ENCODE measurements around the gene NXPH3.
"Not testable (repeated sequence)": the region's sequence is repeated elsewhere in the genome, so short reads cannot be mapped to it uniquely, and the experiment has no call there.

The NXPH3 gene

GRCh38 chr17:49565948-49566491 lies 9.7 kb upstream of the NXPH3 start:
- DNase-seq (no peak), ATAC-seq (replicated peaks) (no peak)
- Mint-ChIP-seq H3K9me3 (no peaks in the 10 kb centered on the region), H3K4me3 (no peak overlapping the region), H3K27ac (no peak overlapping the region), H3K27me3 (peaks cover 4 to 33% of the 10 kb centered on the region in 2 donors), H3K4me1 (ENCODE audit: low read depth in 2 of 2) (peaks cover 14 to 16% of the 10 kb centered on the region in 2 donors), H3K36me3 (ENCODE audit: insufficient read depth) (peaks cover 17% of the 10 kb centered on the region)

GRCh38 chr17:49566668-49567071 lies 9.0 kb upstream of the NXPH3 start:
- no peak for DNase-seq
- Mint-ChIP-seq H3K4me1 (ENCODE audit: low read depth in 2 of 2) (peaks cover 14 to 17% of the 10 kb centered on the region in 2 donors), H3K27me3 (peaks cover 7 to 40% of the 10 kb centered on the region in 2 donors), H3K9me3 (no peaks in the 10 kb centered on the region), H3K36me3 (ENCODE audit: insufficient read depth) (peaks cover 17% of the 10 kb centered on the region), H3K4me3 (no peak overlapping the region), H3K27ac (no peak overlapping the region)
- ATAC-seq (replicated peaks) = no peak

DNA sequence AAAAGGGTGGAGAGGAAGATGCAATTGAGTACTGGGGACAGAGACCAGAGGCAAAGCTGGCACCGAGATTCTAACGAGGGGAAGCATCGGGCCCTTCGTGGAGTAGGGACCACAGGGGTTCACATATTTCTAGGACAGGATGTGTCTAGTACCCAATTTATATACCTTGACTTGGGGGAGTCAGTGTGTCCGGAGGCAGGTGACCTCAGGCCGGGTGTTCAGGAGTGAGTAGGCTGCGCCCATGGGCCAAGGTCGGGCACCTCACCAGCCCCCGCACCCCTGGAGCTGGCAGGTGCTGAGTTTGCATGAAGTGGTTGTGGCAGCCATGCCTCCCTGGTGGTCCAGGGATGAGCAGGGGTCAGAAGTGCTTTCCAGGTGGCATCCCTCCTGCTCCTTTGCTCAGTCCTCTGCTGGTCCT lies 8.6 kb upstream of the NXPH3 start:
- Mint-ChIP-seq H3K27me3 (peaks cover 7 to 44% of the 10 kb centered on the region in 2 donors), H3K4me1 (ENCODE audit: low read depth in 2 of 2) (peaks cover 14 to 17% of the 10 kb centered on the region in 2 donors), H3K9me3 (no peaks in the 10 kb centered on the region), H3K4me3 (no peak overlapping the region), H3K36me3 (ENCODE audit: insufficient read depth) (peaks cover 17% of the 10 kb centered on the region), H3K27ac (no peak overlapping the region)
- ATAC-seq (replicated peaks) (no peak), DNase-seq (no peak)

DNA sequence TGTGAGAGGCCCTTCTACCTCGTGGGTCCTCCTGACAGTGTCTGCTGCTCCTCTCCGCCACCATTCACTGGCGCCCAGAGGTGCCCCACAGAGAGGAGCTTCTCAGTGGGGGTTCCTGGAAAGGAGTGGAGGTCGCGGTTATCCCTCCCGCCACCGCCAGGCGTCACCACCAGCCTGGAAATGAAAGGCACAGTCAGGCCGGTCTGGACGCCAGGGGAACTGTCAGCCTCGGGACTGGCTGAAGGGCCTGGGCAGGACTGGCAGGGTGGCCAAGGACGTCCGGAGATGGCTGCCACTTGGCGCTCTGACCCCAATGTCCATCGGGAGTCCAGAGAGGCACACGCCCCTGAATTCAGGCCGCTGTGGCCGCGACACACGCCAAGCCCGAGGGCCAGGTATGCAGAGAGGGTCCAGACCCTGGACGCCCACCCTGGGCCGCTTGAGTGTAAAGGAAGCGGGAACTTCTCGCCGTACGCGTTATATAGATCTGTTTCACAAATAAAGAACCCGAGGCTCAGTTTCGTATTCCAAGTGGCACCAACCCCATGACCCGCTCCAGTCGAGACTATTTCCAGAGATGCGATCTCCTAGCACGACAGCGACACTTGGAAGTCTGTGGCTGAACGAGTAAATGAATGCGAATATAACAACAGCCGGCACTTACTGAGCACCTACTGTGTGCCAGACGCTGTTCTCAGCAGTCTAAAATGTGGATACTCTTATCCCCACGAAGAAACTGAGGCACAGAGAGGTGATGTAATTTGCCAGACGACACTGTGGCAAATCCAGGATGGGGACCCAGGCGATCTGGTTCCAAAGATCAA lies 7.6 kb upstream of the NXPH3 start:
- Mint-ChIP-seq H3K4me1 (ENCODE audit: low read depth in 2 of 2) (peaks cover 14 to 17% of the 10 kb centered on the region in 2 donors), H3K4me3 (peak overlapping the region; percentile 55 to 57), H3K9me3 (no peaks in the 10 kb centered on the region), H3K27me3 (peaks cover 11 to 54% of the 10 kb centered on the region in 2 donors), H3K36me3 (ENCODE audit: insufficient read depth) (peaks cover 17% of the 10 kb centered on the region), H3K27ac (no peak overlapping the region)
- peak; percentile 46 for ATAC-seq (replicated peaks)
- DNase-seq = peak; percentile 78 to 82 (median 80)

DNA sequence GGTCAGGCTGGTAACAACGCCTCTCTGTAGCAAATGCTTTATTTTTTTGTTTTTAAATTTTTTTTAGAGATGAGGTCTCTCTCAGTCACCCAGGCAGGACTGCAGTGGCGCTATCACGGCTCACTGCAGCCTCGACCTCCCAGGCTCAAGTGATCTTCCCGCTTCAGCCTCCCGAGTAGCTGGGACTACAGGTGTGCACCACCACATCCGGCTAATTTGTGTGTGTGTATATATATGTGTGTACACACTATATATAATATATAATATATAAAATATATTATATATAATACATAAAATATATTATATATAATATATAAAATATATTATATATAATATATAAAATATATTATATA lies 7.0 kb upstream of the NXPH3 start:
- peaks cover 17 to 60% of the 10 kb centered on the region in 2 donors for H3K27me3 Mint-ChIP-seq
- not testable (repeated sequence) for H3K4me3 Mint-ChIP-seq

GRCh38 chr17:49570540-49571242 lies 5.0 kb upstream of the NXPH3 start:
- peak overlapping the region; percentile 58 to 68 for H3K27ac Mint-ChIP-seq
- H3K9me3 Mint-ChIP-seq = no peaks in the 10 kb centered on the region
- peaks cover 21% of the 10 kb centered on the region for H3K36me3 Mint-ChIP-seq (ENCODE audit: insufficient read depth)
- no peak for DNase-seq
- H3K4me3 Mint-ChIP-seq = peak overlapping the region; percentile 90 to 93
- H3K4me1 Mint-ChIP-seq (ENCODE audit: low read depth in 2 of 2) = peaks cover 13 to 18% of the 10 kb centered on the region in 2 donors
- H3K27me3 Mint-ChIP-seq = peaks cover 28 to 77% of the 10 kb centered on the region in 2 donors
- ATAC-seq (replicated peaks) = no peak

More for the DNA sequence above, 7.0 kb upstream of the NXPH3 start:
- peaks cover 17% of the 10 kb centered on the region for H3K36me3 Mint-ChIP-seq (ENCODE audit: insufficient read depth)
- H3K27ac Mint-ChIP-seq; DNase-seq; ATAC-seq (replicated peaks); H3K9me3 Mint-ChIP-seq: not testable (repeated sequence)
- peaks cover 14 to 17% of the 10 kb centered on the region in 2 donors for H3K4me1 Mint-ChIP-seq (ENCODE audit: low read depth in 2 of 2)

- ATAC-seq (replicated peaks) (no peak), DNase-seq (no peak)
- H3K4me1 Mint-ChIP-seq (ENCODE audit: low read depth in 2 of 2) = peaks cover 13 to 17% of the 10 kb centered on the region in 2 donors
- no peak overlapping the region for H3K27ac Mint-ChIP-seq
- H3K27me3 Mint-ChIP-seq = peaks cover 28 to 77% of the 10 kb centered on the region in 2 donors
- H3K9me3 Mint-ChIP-seq = no peaks in the 10 kb centered on the region
- peak overlapping the region; percentile 90 to 93 for H3K4me3 Mint-ChIP-seq
- peaks cover 21% of the 10 kb centered on the region for H3K36me3 Mint-ChIP-seq (ENCODE audit: insufficient read depth)
Observed at GRCh38 chr17:49571283-49571682, 4.4 kb upstream of the NXPH3 start.

DNA sequence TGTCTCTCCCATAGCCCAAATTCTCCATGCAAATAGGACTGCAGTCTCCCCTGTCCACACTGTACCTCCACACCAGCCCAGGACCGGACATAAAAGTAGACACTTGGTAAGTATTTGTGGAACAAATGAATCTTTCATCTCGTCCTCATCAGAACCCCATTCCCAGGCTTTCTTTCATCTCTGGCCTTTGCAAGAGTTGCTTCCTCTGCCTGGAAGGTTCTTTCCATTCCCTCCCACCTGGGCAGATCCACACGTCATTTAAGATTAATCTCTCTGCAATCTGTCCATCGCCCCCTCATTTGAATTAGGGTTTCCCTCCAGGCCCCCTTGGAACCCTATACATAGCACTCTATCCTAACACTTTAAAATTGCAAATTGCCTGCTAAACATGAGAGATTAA lies 3.9 kb upstream of the NXPH3 start:
- Mint-ChIP-seq H3K36me3 (ENCODE audit: insufficient read depth) (peaks cover 21% of the 10 kb centered on the region), H3K27ac (no peak overlapping the region), H3K9me3 (no peaks in the 10 kb centered on the region), H3K4me3 (peak overlapping the region in 1 of 2 donors; percentile 93), H3K4me1 (ENCODE audit: low read depth in 2 of 2) (peaks cover 13 to 17% of the 10 kb centered on the region in 2 donors), H3K27me3 (peaks cover 28 to 77% of the 10 kb centered on the region in 2 donors)
- no peak for ATAC-seq (replicated peaks)
- no peak for DNase-seq

- Mint-ChIP-seq H3K27ac (no peak overlapping the region), H3K4me3 (no peak overlapping the region), H3K27me3 (peaks cover 33 to 77% of the 10 kb centered on the region in 2 donors), H3K4me1 (ENCODE audit: low read depth in 2 of 2) (peaks cover 17 to 22% of the 10 kb centered on the region in 2 donors), H3K9me3 (no peaks in the 10 kb centered on the region), H3K36me3 (ENCODE audit: insufficient read depth) (peaks cover 21% of the 10 kb centered on the region)
- no peak for DNase-seq
- no peak for ATAC-seq (replicated peaks)
Observed at GRCh38 chr17:49572226-49572625, 3.4 kb upstream of the NXPH3 start.

GRCh38 chr17:49572806-49573420 lies 2.8 kb upstream of the NXPH3 start:
- H3K9me3 Mint-ChIP-seq = no peaks in the 10 kb centered on the region
- peaks cover 13 to 19% of the 10 kb centered on the region in 2 donors for H3K4me1 Mint-ChIP-seq (ENCODE audit: low read depth in 2 of 2)
- H3K4me3 Mint-ChIP-seq = no peak overlapping the region
- DNase-seq = no peak
- no peak overlapping the region for H3K27ac Mint-ChIP-seq
- peaks cover 40 to 77% of the 10 kb centered on the region in 2 donors for H3K27me3 Mint-ChIP-seq
- peaks cover 18% of the 10 kb centered on the region for H3K36me3 Mint-ChIP-seq (ENCODE audit: insufficient read depth)
- ATAC-seq (replicated peaks) = no peak

DNA sequence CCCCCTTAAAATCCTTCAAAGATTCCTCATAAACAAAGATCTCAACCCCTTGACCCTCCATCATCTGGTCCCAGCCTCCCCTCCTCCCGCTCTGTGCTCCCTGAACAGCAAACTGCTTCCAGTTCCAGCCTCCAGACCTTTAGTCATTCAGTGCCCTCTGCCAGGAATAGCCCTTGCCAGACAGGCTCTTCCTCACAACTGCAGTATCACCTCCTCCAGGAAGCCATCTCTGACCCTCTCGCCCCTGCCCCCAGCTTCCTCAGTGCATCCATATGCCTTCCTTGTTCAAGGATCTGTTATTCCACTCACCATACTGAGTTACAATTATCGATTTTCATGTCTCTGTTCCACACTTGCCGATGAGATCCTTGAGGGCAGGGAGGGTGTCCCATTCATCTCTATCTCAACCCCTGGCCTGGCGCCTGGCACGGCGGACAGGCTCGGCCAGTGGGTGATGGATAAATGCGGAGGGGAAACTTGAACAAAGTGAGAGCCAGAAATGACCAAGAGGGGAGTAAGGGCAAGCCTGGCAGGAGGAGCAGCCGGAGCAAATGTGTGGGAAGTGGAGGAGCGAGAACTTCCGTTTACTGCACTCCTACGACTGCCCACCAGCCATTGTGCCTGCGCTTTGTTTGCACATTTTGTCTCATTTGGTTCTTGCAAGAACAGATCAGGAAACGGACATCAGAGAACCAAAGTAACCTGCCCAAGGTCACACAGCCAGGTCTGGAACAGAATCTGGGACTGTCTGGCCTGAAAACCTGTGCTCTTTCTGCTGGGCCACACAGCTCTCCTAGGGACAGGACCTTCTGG lies 2.0 kb upstream of the NXPH3 start:
- ATAC-seq (replicated peaks) = no peak
- peaks cover 8 to 14% of the 10 kb centered on the region in 2 donors for H3K4me1 Mint-ChIP-seq (ENCODE audit: low read depth in 2 of 2)
- H3K27me3 Mint-ChIP-seq = peaks cover 44 to 83% of the 10 kb centered on the region in 2 donors
- H3K27ac Mint-ChIP-seq = no peak overlapping the region
- DNase-seq = no peak
- H3K4me3 Mint-ChIP-seq = no peak overlapping the region
- peaks cover 12% of the 10 kb centered on the region for H3K36me3 Mint-ChIP-seq (ENCODE audit: insufficient read depth)
- H3K9me3 Mint-ChIP-seq = no peaks in the 10 kb centered on the region

DNA sequence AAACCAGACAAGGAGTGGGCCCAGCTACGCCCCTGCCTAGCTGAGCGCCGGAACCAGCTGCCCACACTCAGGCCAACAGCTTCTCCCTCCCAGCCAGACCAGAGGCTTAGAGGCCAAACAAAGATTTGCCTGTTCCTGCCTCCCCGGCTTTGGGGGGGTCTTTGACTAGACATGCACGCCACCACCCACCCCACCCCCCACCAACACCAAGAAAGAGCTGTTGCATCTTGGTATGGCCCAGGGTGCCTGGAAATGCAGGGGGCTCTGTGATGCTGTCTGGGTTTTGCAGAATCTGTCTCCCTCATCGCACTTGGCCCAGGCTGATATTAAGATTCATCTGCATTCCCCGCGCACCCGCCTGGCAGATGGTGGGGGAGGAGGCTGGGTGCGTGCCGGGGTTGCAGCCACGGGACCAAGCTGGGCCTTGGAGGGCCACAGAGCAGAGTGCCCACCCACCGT lies 1.3 kb upstream of the NXPH3 start:
- DNase-seq (no peak), ATAC-seq (replicated peaks) (no peak)
- peaks cover 44 to 88% of the 10 kb centered on the region in 2 donors for H3K27me3 Mint-ChIP-seq
- no peaks in the 10 kb centered on the region for H3K9me3 Mint-ChIP-seq
- H3K4me1 Mint-ChIP-seq (ENCODE audit: low read depth in 2 of 2) = peaks cover 8 to 14% of the 10 kb centered on the region in 2 donors
- peaks cover 12% of the 10 kb centered on the region for H3K36me3 Mint-ChIP-seq (ENCODE audit: insufficient read depth)
- H3K4me3 Mint-ChIP-seq = no peak overlapping the region
- no peak overlapping the region for H3K27ac Mint-ChIP-seq

Data from effector memory CD8-positive, alpha-beta T cell (primary cell).